ENCODE results near the gene PSMB7.

The PSMB7 gene

GRCh38 chr9:124395826-124396225 lies 19.4 kb downstream of the PSMB7 start:
- peaks cover 14% of the 10 kb centered on the region for H3K4me1 ChIP-seq

GRCh38 chr9:124394596-124394995 lies 20.6 kb downstream of the PSMB7 start:
- H3K27ac ChIP-seq = no peak overlapping the region
- H3K4me1 ChIP-seq = peaks cover 4% of the 10 kb centered on the region; the same call in 1 of the 2 replicates
- no peak overlapping the region for H3K4me2 ChIP-seq
- H3K9ac ChIP-seq = no peak overlapping the region
- H3K36me3 ChIP-seq = peaks cover 74% of the 10 kb centered on the region
- H3K4me3 ChIP-seq = no peak overlapping the region
- H4K20me1 ChIP-seq = peaks cover 100% of the 10 kb centered on the region
- no peak for TF ChIP-seq Cebpa-rat (IDR thresholded peaks at IDR 0.05)
- H3K9me3 ChIP-seq = no peaks in the 10 kb centered on the region
- H3K27me3 ChIP-seq = no peaks in the 10 kb centered on the region

More at GRCh38 chr9:124395826-124396225, 19.4 kb downstream of the PSMB7 start:
- Histone ChIP-seq H3K4me2 (no peak overlapping the region), H3K9ac (0 out of 2 replicates have a peak overlapping the region, but pooled peaks have one; percentile 43), H3K27me3 (no peaks in the 10 kb centered on the region), H3K27ac (no peak overlapping the region), H3K9me3 (no peaks in the 10 kb centered on the region), H3K4me3 (no peak overlapping the region), H4K20me1 (peaks cover 100% of the 10 kb centered on the region), H3K36me3 (peaks cover 85% of the 10 kb centered on the region)
- TF ChIP-seq Cebpa-rat (IDR thresholded peaks at IDR 0.05) = no peak

- peaks cover 100% of the 10 kb centered on the region for H4K20me1 ChIP-seq
- H3K27me3 ChIP-seq = no peaks in the 10 kb centered on the region
- peaks cover 72% of the 10 kb centered on the region for H3K36me3 ChIP-seq
- no peak overlapping the region for H3K4me3 ChIP-seq
- H3K4me1 ChIP-seq = peaks cover under 1% of the 10 kb centered on the region; the same call in 1 of the 2 replicates
- H3K9me3 ChIP-seq = no peaks in the 10 kb centered on the region
- H3K9ac ChIP-seq = no peak overlapping the region
- no peak overlapping the region for H3K4me2 ChIP-seq
- no peak overlapping the region for H3K27ac ChIP-seq
- no peak for TF ChIP-seq Cebpa-rat (IDR thresholded peaks at IDR 0.05)
These were observed 21.1 kb downstream of the PSMB7 start for GRCh38 chr9:124394167-124394566.

- Histone ChIP-seq H3K4me3 (no peak overlapping the region), H3K9me3 (no peaks in the 10 kb centered on the region), H3K4me2 (no peak overlapping the region), H3K9ac (no peak overlapping the region), H4K20me1 (peaks cover 100% of the 10 kb centered on the region), H3K27ac (no peak overlapping the region), H3K4me1 (peaks cover 12% of the 10 kb centered on the region), H3K36me3 (peaks cover 68% of the 10 kb centered on the region), H3K27me3 (no peaks in the 10 kb centered on the region)
- TF ChIP-seq Cebpa-rat (IDR thresholded peaks at IDR 0.05) = no peak
These were observed 22.3 kb downstream of the PSMB7 start for GRCh38 chr9:124392871-124393460.

GRCh38 chr9:124392254-124392870 lies 22.9 kb downstream of the PSMB7 start:
- peaks cover 100% of the 10 kb centered on the region for H4K20me1 ChIP-seq
- H3K27me3 ChIP-seq = no peaks in the 10 kb centered on the region
- H3K4me2 ChIP-seq = no peak overlapping the region
- no peak for TF ChIP-seq Cebpa-rat (IDR thresholded peaks at IDR 0.05)
- H3K9ac ChIP-seq = no peak overlapping the region
- no peak overlapping the region for H3K27ac ChIP-seq
- H3K4me1 ChIP-seq = peaks cover 13% of the 10 kb centered on the region
- H3K9me3 ChIP-seq = no peaks in the 10 kb centered on the region
- H3K36me3 ChIP-seq = peaks cover 62% of the 10 kb centered on the region
- no peak overlapping the region for H3K4me3 ChIP-seq

GRCh38 chr9:124390794-124391658 lies 24.2 kb downstream of the PSMB7 start:
- H4K20me1 ChIP-seq = peaks cover 100% of the 10 kb centered on the region

GRCh38 chr9:124389146-124389939 lies 25.9 kb downstream of the PSMB7 start:
- H3K4me3 ChIP-seq = no peak overlapping the region
- peaks cover 100% of the 10 kb centered on the region for H4K20me1 ChIP-seq
- H3K27ac ChIP-seq = no peak overlapping the region
- H3K9me3 ChIP-seq = no peaks in the 10 kb centered on the region
- H3K36me3 ChIP-seq = peaks cover 55% of the 10 kb centered on the region
- TF ChIP-seq Cebpa-rat (IDR thresholded peaks at IDR 0.05) = no peak
- H3K4me2 ChIP-seq = no peak overlapping the region
- no peaks in the 10 kb centered on the region for H3K27me3 ChIP-seq
- H3K4me1 ChIP-seq = peaks cover 13% of the 10 kb centered on the region
- H3K9ac ChIP-seq = no peak overlapping the region

More at GRCh38 chr9:124390794-124391658, 24.2 kb downstream of the PSMB7 start:
- Histone ChIP-seq H3K9ac (no peak overlapping the region), H3K9me3 (no peaks in the 10 kb centered on the region), H3K27me3 (no peaks in the 10 kb centered on the region), H3K4me2 (no peak overlapping the region), H3K27ac (no peak overlapping the region), H3K4me3 (no peak overlapping the region), H3K36me3 (peaks cover 56% of the 10 kb centered on the region), H3K4me1 (peaks cover 13% of the 10 kb centered on the region)
- no peak for TF ChIP-seq Cebpa-rat (IDR thresholded peaks at IDR 0.05)

GRCh38 chr9:124388275-124389048 lies 26.8 kb downstream of the PSMB7 start:
- no peak overlapping the region for H3K27ac ChIP-seq
- H4K20me1 ChIP-seq = peaks cover 100% of the 10 kb centered on the region
- no peak overlapping the region for H3K9ac ChIP-seq
- H3K9me3 ChIP-seq = no peaks in the 10 kb centered on the region
- peaks cover 13% of the 10 kb centered on the region for H3K4me1 ChIP-seq
- no peaks in the 10 kb centered on the region for H3K27me3 ChIP-seq
- no peak overlapping the region for H3K4me3 ChIP-seq
- peak overlapping the region; percentile 17; the same call in 1 of the 2 replicates for H3K4me2 ChIP-seq
- TF ChIP-seq Cebpa-rat (IDR thresholded peaks at IDR 0.05) = no peak
- H3K36me3 ChIP-seq = peaks cover 56% of the 10 kb centered on the region

GRCh38 chr9:124386201-124386600 lies 29.0 kb downstream of the PSMB7 start:
- H3K9ac ChIP-seq = no peak overlapping the region
- H3K4me3 ChIP-seq = no peak overlapping the region
- H3K36me3 ChIP-seq = peaks cover 63% of the 10 kb centered on the region
- peaks cover 85% of the 10 kb centered on the region for H4K20me1 ChIP-seq
- no peak overlapping the region for H3K27ac ChIP-seq
- H3K27me3 ChIP-seq = no peaks in the 10 kb centered on the region
- TF ChIP-seq Cebpa-rat (IDR thresholded peaks at IDR 0.05) = no peak
- H3K9me3 ChIP-seq = no peaks in the 10 kb centered on the region
- H3K4me1 ChIP-seq = peaks cover 13% of the 10 kb centered on the region
- H3K4me2 ChIP-seq = no peak overlapping the region

All from BLaER1 (cell line).